ENCODE measurements around the gene TAS1R3. TPM values are rescaled to one million over a fixed set of nuclear protein-coding genes. Genes with fewer than 3 reads are reported as not detected.

The TAS1R3 gene
- total RNA-seq, 2 donors from 2014 or later: 0.09 to 0.35 TPM

DNA sequence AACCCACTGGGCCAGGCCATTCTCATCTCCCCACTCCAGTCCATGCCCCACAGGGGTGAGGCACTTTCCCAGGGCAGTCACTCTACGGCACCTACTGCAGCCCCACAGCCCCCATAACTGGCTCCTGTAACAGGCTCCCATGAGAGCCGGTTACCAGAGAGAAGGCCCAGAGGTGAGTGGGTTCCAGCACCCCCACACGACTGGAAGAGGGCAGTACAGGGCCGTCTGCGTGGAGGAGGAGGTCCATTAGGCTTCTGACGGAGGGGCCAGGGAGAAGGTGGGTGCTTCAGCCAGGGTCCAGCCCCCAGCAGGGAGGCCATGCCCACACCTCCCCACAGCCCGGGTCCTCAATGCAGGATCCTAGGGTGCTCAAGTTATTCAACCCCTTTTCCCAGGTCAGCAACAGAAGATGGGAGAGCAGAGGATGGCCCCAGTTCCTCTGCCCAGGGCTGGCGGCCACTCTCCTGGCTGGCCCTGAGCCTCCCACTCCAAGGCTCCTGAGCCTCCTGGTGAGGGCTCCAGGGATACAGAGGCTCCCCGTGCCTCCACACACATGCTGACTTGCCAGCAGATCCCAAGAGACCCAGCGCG, 24.9 kb upstream of the TAS1R3 start:
- no peaks in the 10 kb centered on the region for H3K9me3 ChIP-seq (ENCODE audit: control insufficient read depth, low read length)
- peak overlapping the region; percentile 61 for H3K27ac Mint-ChIP-seq
- H3K27ac ChIP-seq (ENCODE audit: low read depth, low read length): peak overlapping the region; percentile 76
- H3K27me3 Mint-ChIP-seq (ENCODE audit: insufficient read depth): no peaks in the 10 kb centered on the region
- H3K4me1 Mint-ChIP-seq: peaks cover 15% of the 10 kb centered on the region
- peak overlapping the region; percentile 66 for H3K4me3 Mint-ChIP-seq
- H3K9ac ChIP-seq (ENCODE audit: extremely low read depth, low read length, poor library complexity, severe bottlenecking): no peak overlapping the region
- peak; percentile 76 for DNase-seq
- H3K9me3 Mint-ChIP-seq: no peaks in the 10 kb centered on the region
- no peaks in the 10 kb centered on the region for H3K36me3 Mint-ChIP-seq (ENCODE audit: low read depth)
- peaks cover 20% of the 10 kb centered on the region for H3K4me1 ChIP-seq (ENCODE audit: control insufficient read depth, insufficient read depth, low read length)
- H3K27me3 ChIP-seq (ENCODE audit: control insufficient read depth, insufficient read depth, low read length, poor library complexity, severe bottlenecking): no peaks in the 10 kb centered on the region
- 61 to 67% methylated on average over 4 to 11 of the region's 11 CpGs for WGBS, 2 experiments (ENCODE audit: insufficient coverage in 1 of 2, insufficient read length in 1 of 2)
- peaks cover 8% of the 10 kb centered on the region for H3K36me3 ChIP-seq (ENCODE audit: control insufficient read depth, insufficient read depth, low read length)
- peak overlapping the region; percentile 79 for H3K4me3 ChIP-seq (ENCODE audit: low read length)
- TF ChIP-seq, protein P1, sequence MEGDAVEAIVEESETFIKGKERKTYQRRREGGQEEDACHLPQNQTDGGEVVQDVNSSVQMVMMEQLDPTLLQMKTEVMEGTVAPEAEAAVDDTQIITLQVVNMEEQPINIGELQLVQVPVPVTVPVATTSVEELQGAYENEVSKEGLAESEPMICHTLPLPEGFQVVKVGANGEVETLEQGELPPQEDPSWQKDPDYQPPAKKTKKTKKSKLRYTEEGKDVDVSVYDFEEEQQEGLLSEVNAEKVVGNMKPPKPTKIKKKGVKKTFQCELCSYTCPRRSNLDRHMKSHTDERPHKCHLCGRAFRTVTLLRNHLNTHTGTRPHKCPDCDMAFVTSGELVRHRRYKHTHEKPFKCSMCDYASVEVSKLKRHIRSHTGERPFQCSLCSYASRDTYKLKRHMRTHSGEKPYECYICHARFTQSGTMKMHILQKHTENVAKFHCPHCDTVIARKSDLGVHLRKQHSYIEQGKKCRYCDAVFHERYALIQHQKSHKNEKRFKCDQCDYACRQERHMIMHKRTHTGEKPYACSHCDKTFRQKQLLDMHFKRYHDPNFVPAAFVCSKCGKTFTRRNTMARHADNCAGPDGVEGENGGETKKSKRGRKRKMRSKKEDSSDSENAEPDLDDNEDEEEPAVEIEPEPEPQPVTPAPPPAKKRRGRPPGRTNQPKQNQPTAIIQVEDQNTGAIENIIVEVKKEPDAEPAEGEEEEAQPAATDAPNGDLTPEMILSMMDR (conservative IDR thresholded peaks at IDR 0.05): no peak

DNA sequence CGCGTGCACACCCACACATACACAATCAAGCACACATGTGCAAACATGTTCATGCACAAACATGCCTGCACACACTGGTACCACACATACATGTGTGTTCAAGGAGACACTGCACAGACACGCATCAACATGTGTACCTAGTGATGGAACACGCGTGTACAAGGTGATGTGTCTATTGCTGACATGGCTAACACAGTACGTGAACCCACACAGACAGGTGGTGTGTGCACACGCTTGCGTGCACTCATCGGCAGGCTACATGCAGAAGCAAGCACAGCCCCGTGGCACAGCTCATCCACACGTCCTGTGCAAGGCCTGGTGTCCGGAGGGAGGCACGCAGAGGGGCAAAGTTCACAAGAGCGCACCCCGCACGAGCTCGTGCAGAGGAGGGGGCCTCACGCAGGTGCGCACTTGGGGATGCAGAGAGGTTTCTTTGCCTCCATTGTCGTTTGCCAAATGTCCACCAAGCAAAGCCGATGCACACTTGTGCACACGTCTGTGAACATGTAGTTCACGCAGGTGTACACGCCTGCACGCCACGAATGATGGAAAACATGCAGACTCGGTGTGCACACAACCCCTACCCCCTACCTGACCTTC, 24.3 kb upstream of the TAS1R3 start:
- Mint-ChIP-seq H3K27ac (peak overlapping the region; percentile 21), H3K4me1 (peaks cover 15% of the 10 kb centered on the region), H3K4me3 (peak overlapping the region; percentile 66), H3K9me3 (no peaks in the 10 kb centered on the region), H3K36me3 (ENCODE audit: low read depth) (no peaks in the 10 kb centered on the region), H3K27me3 (ENCODE audit: insufficient read depth) (no peaks in the 10 kb centered on the region)
- no peak for DNase-seq
- Histone ChIP-seq H3K36me3 (ENCODE audit: control insufficient read depth, insufficient read depth, low read length) (peaks cover 13% of the 10 kb centered on the region), H3K27me3 (ENCODE audit: control insufficient read depth, insufficient read depth, low read length, poor library complexity, severe bottlenecking) (no peaks in the 10 kb centered on the region), H3K4me3 (ENCODE audit: low read length) (peak overlapping the region; percentile 79), H3K4me1 (ENCODE audit: control insufficient read depth, insufficient read depth, low read length) (peaks cover 20% of the 10 kb centered on the region), H3K9ac (ENCODE audit: extremely low read depth, low read length, poor library complexity, severe bottlenecking) (peak overlapping the region; percentile 32), H3K27ac (ENCODE audit: low read depth, low read length) (peak overlapping the region; percentile 21), H3K9me3 (ENCODE audit: control insufficient read depth, low read length) (no peaks in the 10 kb centered on the region)
- WGBS, 2 experiments (ENCODE audit: insufficient coverage in 1 of 2, insufficient read length in 1 of 2): 68 to 72% methylated on average over 25 to 27 of the region's 27 CpGs
- TF ChIP-seq, protein P1 (conservative IDR thresholded peaks at IDR 0.05): no peak

DNA sequence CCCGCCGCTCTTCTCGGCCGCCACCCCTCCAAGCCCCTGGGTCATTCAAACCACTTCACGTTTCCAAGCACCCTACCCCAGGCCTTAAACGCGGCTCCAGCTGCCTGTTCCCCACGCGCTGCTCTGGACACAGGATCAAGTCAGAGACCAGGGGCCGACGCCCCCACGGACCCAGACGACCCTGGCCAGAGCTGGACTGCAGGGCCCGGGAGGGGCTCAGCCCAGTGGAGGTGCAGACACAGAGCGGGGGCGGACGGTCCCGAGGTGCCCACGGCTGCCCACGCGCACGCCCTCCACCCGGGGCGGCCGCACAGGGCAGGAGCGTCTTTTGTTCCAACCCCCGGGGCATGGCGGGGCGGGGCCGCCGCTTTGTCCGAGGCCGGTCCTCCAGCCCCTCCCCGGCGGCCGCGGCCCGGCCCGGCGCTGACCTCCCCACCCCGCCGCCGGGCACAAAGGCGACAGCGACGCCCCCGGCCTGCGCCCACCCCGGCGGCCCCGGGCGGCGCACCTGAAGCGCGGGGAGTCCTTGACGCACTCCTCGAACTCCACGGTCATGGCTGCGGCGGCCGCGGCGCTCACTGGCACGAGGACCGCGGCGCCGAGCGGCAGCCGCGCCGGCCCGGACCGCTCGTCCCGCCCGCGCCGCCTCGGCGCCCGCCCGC, 23.7 kb upstream of the TAS1R3 start:
- Mint-ChIP-seq H3K27ac (peak overlapping the region; percentile 21), H3K27me3 (ENCODE audit: insufficient read depth) (no peaks in the 10 kb centered on the region), H3K9me3 (no peaks in the 10 kb centered on the region), H3K4me3 (peak overlapping the region; percentile 67), H3K4me1 (peaks cover 15% of the 10 kb centered on the region), H3K36me3 (ENCODE audit: low read depth) (no peaks in the 10 kb centered on the region)
- no peak for DNase-seq
- peaks cover 20% of the 10 kb centered on the region for H3K4me1 ChIP-seq (ENCODE audit: control insufficient read depth, insufficient read depth, low read length)
- no peaks in the 10 kb centered on the region for H3K9me3 ChIP-seq (ENCODE audit: control insufficient read depth, low read length)
- 0 to 2% methylated on average over 28 to 83 of the region's 83 CpGs for WGBS, 2 experiments (ENCODE audit: insufficient coverage in 1 of 2, insufficient read length in 1 of 2)
- H3K27ac ChIP-seq (ENCODE audit: low read depth, low read length): peak overlapping the region; percentile 21
- TF ChIP-seq, protein P1 (conservative IDR thresholded peaks at IDR 0.05): no peak
- peaks cover 13% of the 10 kb centered on the region for H3K36me3 ChIP-seq (ENCODE audit: control insufficient read depth, insufficient read depth, low read length)
- H3K27me3 ChIP-seq (ENCODE audit: control insufficient read depth, insufficient read depth, low read length, poor library complexity, severe bottlenecking): no peaks in the 10 kb centered on the region
- H3K9ac ChIP-seq (ENCODE audit: extremely low read depth, low read length, poor library complexity, severe bottlenecking): peak overlapping the region; percentile 32
- peak overlapping the region; percentile 79 for H3K4me3 ChIP-seq (ENCODE audit: low read length)
